Esophagus muscularis mucosa (tissue), 4 donors: ENCODE measurements around the gene KRT74.

ENCODE experiments used
- EP300 ChIP-seq: sonication (generic); formaldehyde crosslinking; IDR thresholded peaks from one replicate; pipeline ENCODE4 v1.6.1; 2017; ENCODE audit warnings: antibody characterized with exemption
- POLR2A ChIP-seq: fragments of 450-650 bp; IDR thresholded peaks from one replicate; pipeline ENCODE4 v1.6.1; 2017; ENCODE audit warnings: antibody characterized with exemption, moderate library complexity, mild to moderate bottlenecking, low read depth
- POLR2AphosphoS5 ChIP-seq, 2 donors: sonication (generic); formaldehyde crosslinking; IDR thresholded peaks; one replicate each; pipeline ENCODE4 v1.6.1; 2017; ENCODE audit warnings: antibody characterized with exemption in 2 of 2
- TF ChIP-seq, protein P1 (sequence below), 3 experiments: fragments of 200-600 bp in 2 of 3; fragments of 450-650 bp in 1 of 3; sonication (generic) in 2 of 3; IDR thresholded peaks; one replicate each; pipeline ENCODE4 v1.5.1; 2017 to 2019; ENCODE audit warnings: antibody characterized with exemption in 3 of 3, mild to moderate bottlenecking in 2 of 3, moderate library complexity in 1 of 3

DNA sequence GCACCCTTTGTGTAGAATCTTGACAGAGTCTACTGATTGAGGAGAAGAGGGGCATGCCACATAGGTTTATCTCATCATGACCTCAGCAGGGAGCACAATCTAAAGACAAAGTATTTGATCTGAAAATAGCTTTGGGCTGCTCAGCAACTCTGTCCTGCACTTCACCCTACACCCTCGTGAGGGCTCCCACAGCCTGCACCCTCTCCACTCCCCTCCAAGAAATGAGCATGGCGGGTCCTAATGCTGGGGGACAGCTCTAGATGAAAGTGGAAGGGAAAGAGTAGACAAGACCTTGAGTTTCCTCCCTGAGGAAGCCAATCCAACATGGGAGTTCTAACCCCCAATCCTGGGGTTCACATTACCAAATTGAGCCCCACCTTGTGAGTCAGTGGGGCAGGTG is 42.7 kb downstream of the KRT74 start:
- TF ChIP-seq, protein P1, sequence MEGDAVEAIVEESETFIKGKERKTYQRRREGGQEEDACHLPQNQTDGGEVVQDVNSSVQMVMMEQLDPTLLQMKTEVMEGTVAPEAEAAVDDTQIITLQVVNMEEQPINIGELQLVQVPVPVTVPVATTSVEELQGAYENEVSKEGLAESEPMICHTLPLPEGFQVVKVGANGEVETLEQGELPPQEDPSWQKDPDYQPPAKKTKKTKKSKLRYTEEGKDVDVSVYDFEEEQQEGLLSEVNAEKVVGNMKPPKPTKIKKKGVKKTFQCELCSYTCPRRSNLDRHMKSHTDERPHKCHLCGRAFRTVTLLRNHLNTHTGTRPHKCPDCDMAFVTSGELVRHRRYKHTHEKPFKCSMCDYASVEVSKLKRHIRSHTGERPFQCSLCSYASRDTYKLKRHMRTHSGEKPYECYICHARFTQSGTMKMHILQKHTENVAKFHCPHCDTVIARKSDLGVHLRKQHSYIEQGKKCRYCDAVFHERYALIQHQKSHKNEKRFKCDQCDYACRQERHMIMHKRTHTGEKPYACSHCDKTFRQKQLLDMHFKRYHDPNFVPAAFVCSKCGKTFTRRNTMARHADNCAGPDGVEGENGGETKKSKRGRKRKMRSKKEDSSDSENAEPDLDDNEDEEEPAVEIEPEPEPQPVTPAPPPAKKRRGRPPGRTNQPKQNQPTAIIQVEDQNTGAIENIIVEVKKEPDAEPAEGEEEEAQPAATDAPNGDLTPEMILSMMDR (IDR thresholded peaks at IDR 0.05): no peak
- TF ChIP-seq POLR2AphosphoS5 (IDR thresholded peaks at IDR 0.05): no peak
- no peak for TF ChIP-seq EP300
- TF ChIP-seq POLR2A: no peak
